ENCODE measurements around the gene OPA3.

DNA sequence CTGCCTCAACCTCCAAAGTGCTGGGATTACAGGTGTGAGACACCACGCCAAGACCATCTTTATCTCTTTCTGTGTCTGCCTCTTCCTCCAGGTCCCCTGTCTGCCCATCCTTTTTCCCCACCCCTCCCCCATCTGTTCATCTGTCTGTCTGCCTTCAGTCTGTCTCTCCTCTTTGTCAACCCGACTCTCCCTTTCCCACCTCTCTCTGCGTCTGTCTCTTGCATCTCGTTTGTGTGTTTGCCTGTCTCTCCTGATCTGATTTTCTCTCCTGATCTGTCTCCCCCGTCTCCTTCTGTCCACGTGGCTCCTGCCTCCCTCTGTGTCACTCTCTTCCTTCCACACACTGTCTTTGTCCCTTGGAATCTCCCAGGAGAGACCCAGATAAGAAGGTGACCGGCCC lies 67.4 kb downstream of the OPA3 start:
- TF ChIP-seq CTCF (IDR thresholded peaks at IDR 0.05) (no peak), POLR2A (IDR thresholded peaks at IDR 0.05) (no peak)
